ENCODE measurements around the gene HDGFL2. TPM values are rescaled to one million over a fixed set of nuclear protein-coding genes. Genes with fewer than 3 reads are reported as not detected.

The HDGFL2 gene
- total RNA-seq, 1 experiment from 2014 or later = 75.2 TPM

- H3K36me3 ChIP-seq (ENCODE audit: control insufficient read depth in 1 of 2, insufficient read depth in 2 of 2, low read length in 2 of 2) = peaks cover 3 to 6% of the 10 kb centered on the region in 2 experiments; a peak in 2 of 4 replicates
- no peaks in the 10 kb centered on the region for H4K20me1 ChIP-seq (ENCODE audit: insufficient read depth)
- intact Hi-C loops (cut with micrococcal nuclease) = no loop called here
- ATAC-seq (no peak), DNase-seq (ENCODE audit: low read depth, low spot score) (no peak)
- no peak overlapping the region for H3K4me2 ChIP-seq (ENCODE audit: low read length)
- peaks cover 2 to 10% of the 10 kb centered on the region in 2 experiments; a peak in 3 of 4 replicates for H3K4me1 ChIP-seq (ENCODE audit: control insufficient read depth in 1 of 2, insufficient read depth in 2 of 2, low read length in 2 of 2)
- CTCF ChIA-PET = interaction anchor here (0.8 kb wide), 1 partner anchor 19 kb away, joined by 3 read pairs; no protein-coding TSS in a partner anchor
- H3K27ac ChIP-seq (ENCODE audit: low read depth, low read length) = no peak overlapping the region
- no peak for TF ChIP-seq SRF (IDR thresholded peaks at IDR 0.05; ENCODE audit: low read depth)
- TF ChIP-seq ZNF274 (IDR thresholded peaks at IDR 0.05; ENCODE audit: low read depth, low read length) = no peak
- TF ChIP-seq JUND (IDR thresholded peaks at IDR 0.05) = no peak
- TF ChIP-seq SP1 (IDR thresholded peaks at IDR 0.05; ENCODE audit: low read depth) = no peak
- no peak for TF ChIP-seq SIN3A (IDR thresholded peaks at IDR 0.05; ENCODE audit: low read depth)
- TF ChIP-seq ELF1 (IDR thresholded peaks at IDR 0.05; ENCODE audit: borderline replicate concordance, low read depth) = no peak
- TF ChIP-seq TCF7L2 (IDR thresholded peaks at IDR 0.05; ENCODE audit: borderline replicate concordance, extremely low read depth, insufficient read depth, insufficient read length) = no peak
- TF ChIP-seq, protein P1, sequence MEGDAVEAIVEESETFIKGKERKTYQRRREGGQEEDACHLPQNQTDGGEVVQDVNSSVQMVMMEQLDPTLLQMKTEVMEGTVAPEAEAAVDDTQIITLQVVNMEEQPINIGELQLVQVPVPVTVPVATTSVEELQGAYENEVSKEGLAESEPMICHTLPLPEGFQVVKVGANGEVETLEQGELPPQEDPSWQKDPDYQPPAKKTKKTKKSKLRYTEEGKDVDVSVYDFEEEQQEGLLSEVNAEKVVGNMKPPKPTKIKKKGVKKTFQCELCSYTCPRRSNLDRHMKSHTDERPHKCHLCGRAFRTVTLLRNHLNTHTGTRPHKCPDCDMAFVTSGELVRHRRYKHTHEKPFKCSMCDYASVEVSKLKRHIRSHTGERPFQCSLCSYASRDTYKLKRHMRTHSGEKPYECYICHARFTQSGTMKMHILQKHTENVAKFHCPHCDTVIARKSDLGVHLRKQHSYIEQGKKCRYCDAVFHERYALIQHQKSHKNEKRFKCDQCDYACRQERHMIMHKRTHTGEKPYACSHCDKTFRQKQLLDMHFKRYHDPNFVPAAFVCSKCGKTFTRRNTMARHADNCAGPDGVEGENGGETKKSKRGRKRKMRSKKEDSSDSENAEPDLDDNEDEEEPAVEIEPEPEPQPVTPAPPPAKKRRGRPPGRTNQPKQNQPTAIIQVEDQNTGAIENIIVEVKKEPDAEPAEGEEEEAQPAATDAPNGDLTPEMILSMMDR (IDR thresholded peaks at IDR 0.05 in 2 of 3, conservative IDR thresholded peaks at IDR 0.05 in 1 of 3; ENCODE audit: borderline replicate concordance in 1 of 3, insufficient read depth in 1 of 3, low read depth in 2 of 3, low read length in 2 of 3) = no peak
- no peak for TF ChIP-seq EZH2phosphoT487 (IDR thresholded peaks at IDR 0.05; ENCODE audit: borderline replicate concordance)
- no peak for TF ChIP-seq ZFX (IDR thresholded peaks at IDR 0.05)
- no peak for TF ChIP-seq YY1 (IDR thresholded peaks at IDR 0.05; ENCODE audit: extremely low read depth, insufficient replicate concordance, low read depth, low read length)
- TF ChIP-seq CBX3 (IDR thresholded peaks at IDR 0.05; ENCODE audit: low read depth) = no peak
- H3K9me2 ChIP-seq (ENCODE audit: insufficient read depth) = no peaks in the 10 kb centered on the region
- POLR2A ChIA-PET = no interaction called here
- H3K9me3 ChIP-seq (ENCODE audit: control insufficient read depth in 1 of 2, insufficient read depth in 1 of 2, low read depth in 1 of 2, low read length in 2 of 2) = no peaks in the 10 kb centered on the region
- H2AFZ ChIP-seq (ENCODE audit: low read depth, low read length, poor library complexity, severe bottlenecking) = no peak overlapping the region
- H3K79me2 ChIP-seq (ENCODE audit: insufficient read depth, low read length) = no peaks in the 10 kb centered on the region
- H3K27me3 ChIP-seq (ENCODE audit: insufficient read depth, low read length) = no peaks in the 10 kb centered on the region
- no peak overlapping the region for H3K9ac ChIP-seq (ENCODE audit: low read length)
- BruUV-seq (replicated peaks) = no TSS peak
- RAD21 ChIA-PET (ENCODE audit: low non-redundant PET in 1 of 2, low total read pairs in 2 of 2, uncharacterized antibody in 2 of 2, unreplicated experiment in 2 of 2) = no interaction called here
- H3K4me3 ChIP-seq (replicated peaks in 1 of 2; ENCODE audit: low read depth in 1 of 2, low read length in 2 of 2) = no peak overlapping the region
Measured at GRCh38 chr19:4543842-4544647, 71.9 kb downstream of the HDGFL2 start.
